Measurements from ENCODE around the gene TBL1XR1. TPM values are rescaled to one million over a fixed set of nuclear protein-coding genes. Genes with fewer than 3 reads are reported as not detected.
A peak's percentile ranks its signal among the peaks of the same experiment; 100 is the strongest.

Gene TBL1XR1
- 70.0 TPM for polyA plus RNA-seq (2013, experiment 1 of 2)
- polyA plus RNA-seq (2013, experiment 2 of 2): 67.0 TPM

DNA sequence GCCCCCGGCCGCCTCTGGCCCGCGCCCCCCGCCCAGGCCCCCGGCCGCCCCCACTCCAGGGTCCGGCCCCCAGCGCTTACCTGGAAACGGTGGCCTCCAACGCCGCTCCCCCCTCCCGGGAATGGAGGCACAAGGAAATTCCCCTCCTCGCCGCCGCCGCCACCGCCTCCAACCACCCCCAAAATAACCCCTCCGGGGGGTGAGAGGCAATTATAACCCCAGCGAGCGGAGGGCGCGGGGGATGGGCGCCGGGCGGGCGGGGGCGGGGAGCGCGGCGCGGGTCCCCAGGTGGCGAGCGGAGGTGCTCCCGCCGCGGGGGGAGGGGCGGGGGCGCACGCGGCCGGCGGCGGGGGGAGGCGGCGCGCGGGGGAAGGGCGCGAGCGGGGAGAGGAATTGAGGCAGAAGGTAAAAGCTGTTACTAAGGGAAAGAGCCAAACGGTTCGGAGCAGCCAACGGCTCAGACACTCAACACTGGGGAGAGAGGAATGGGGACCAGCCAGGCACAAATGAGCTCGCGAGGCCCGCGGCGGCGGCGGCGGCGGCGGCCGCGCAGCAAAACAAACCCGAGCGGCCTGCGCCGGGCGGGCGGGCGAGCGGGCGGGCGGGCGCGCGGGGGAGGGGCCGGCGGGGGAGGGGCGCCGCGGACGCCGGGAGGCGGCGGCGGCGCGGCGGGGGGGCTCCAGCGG is at the start of gene TBL1XR1:
Gene TBL1XR1 (minus strand): TSS at position 442 of the 686 bp plus-strand sequence. CDS start 132,505 bp downstream, outside the sequence.
- peak within 1 kb of the TSS; percentile 67 for H3K4me2 ChIP-seq (ENCODE audit: low read length)
- H3K4ac ChIP-seq (ENCODE audit: low read depth, low read length): peak within 1 kb of the TSS; percentile 100
- H3K4me1 ChIP-seq (ENCODE audit: control insufficient read depth, low read depth, low read length): peaks cover 11% of the 10 kb centered on the region

DNA sequence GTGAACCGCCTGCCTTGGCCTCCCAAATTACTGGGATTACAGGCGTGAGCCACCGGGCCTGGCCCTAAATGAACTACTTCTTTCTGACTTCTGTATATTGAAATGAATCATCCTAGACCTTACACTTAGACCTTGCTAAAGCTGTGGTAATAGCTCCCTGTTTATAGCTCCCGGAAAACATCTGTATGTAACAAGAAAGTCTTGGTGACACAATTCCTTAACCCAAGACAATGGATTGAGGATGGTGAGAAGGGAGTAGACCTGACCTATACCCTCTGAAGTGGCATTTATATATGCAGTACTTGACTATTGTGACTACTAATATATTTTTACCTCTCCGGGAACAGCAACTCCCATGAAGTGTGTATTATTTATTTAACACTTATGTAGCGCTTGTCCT is 48.0 kb upstream of the TBL1XR1 start:
- no peaks in the 10 kb centered on the region for H3K4me1 ChIP-seq (ENCODE audit: control insufficient read depth, low read depth, low read length)
- H2BK15ac ChIP-seq (replicated peaks; ENCODE audit: low read depth): no peak overlapping the region
- no CpG with 5 or more reads among the region's 6 CpGs for WGBS (ENCODE audit: extremely low coverage, insufficient coverage, low lambda C conversion rate)

More for the DNA sequence above, at the start of gene TBL1XR1:
- peak within 1 kb of the TSS; percentile 100 for H2BK15ac ChIP-seq (replicated peaks; ENCODE audit: low read depth)
- H4K8ac ChIP-seq (ENCODE audit: low read depth, low read length): peak within 1 kb of the TSS; percentile 91
- peak within 1 kb of the TSS; percentile 100 for H3K4me3 ChIP-seq (ENCODE audit: low read length)
- H3K36me3 ChIP-seq (ENCODE audit: control insufficient read depth, insufficient read depth, low read length): peaks cover 3% of the 10 kb centered on the region
- H2BK120ac ChIP-seq (ENCODE audit: low read depth, low read length): peak within 1 kb of the TSS; percentile 100
- peak within 1 kb of the TSS; percentile 99 for H3K18ac ChIP-seq (ENCODE audit: low read length)
- peaks cover 43% of the 10 kb centered on the region for H3K79me2 ChIP-seq (ENCODE audit: control insufficient read depth, insufficient read depth, low read length)
- peak; percentile 98 for DNase-seq
- peak within 1 kb of the TSS; percentile 90 for H2AK5ac ChIP-seq (ENCODE audit: low read length)
- peak within 1 kb of the TSS; percentile 100 for H2BK5ac ChIP-seq (ENCODE audit: low read length)
- WGBS (ENCODE audit: extremely low coverage, insufficient coverage, low lambda C conversion rate): no CpG with 5 or more reads among the region's 93 CpGs
- H3K27me3 ChIP-seq (ENCODE audit: insufficient read depth, low read length, poor library complexity): no peaks in the 10 kb centered on the region
- H3K9ac ChIP-seq (ENCODE audit: low read length): peak within 1 kb of the TSS; percentile 100
- H3K27ac ChIP-seq (ENCODE audit: low read depth, low read length): peak within 1 kb of the TSS; percentile 100
- peak within 1 kb of the TSS; percentile 89 for H3K23ac ChIP-seq (ENCODE audit: low read length)
- H4K5ac ChIP-seq (ENCODE audit: low read length): peak within 1 kb of the TSS; percentile 97
- peak within 1 kb of the TSS; percentile 100 for H3K56ac ChIP-seq (ENCODE audit: low read length)
- H3K79me1 ChIP-seq (ENCODE audit: low read length): no peaks in the 10 kb centered on the region

DNA sequence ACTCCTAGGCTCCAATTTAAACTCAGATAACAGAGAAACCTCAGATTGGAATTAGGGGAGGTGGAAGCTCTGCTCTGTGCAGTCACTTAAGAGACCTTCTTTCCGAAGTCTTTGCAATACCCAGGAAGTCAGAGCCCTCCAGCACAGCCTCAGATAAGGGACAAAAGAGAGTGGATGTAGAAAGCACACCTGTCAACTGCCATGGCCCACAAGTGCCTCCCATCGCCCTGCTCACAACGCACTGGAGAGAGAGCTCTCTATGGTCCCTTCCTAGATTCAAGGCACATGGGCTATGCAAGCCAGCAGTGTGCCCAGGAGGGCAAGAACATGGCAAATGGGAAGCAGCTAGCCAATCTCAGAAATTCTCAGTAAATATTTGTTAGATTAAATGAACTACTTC is 47.3 kb upstream of the TBL1XR1 start:
- H3K4ac ChIP-seq (ENCODE audit: low read depth, low read length): no peak overlapping the region
- H4K8ac ChIP-seq (ENCODE audit: low read depth, low read length): no peak overlapping the region
- no peak overlapping the region for H3K9ac ChIP-seq (ENCODE audit: low read length)
- no peak overlapping the region for H3K4me2 ChIP-seq (ENCODE audit: low read length)
- no peaks in the 10 kb centered on the region for H3K79me1 ChIP-seq (ENCODE audit: low read length)
- no peak overlapping the region for H3K4me3 ChIP-seq (ENCODE audit: low read length)
- H3K23ac ChIP-seq (ENCODE audit: low read length): no peak overlapping the region
- H3K27me3 ChIP-seq (ENCODE audit: insufficient read depth, low read length, poor library complexity): no peaks in the 10 kb centered on the region
- no peak overlapping the region for H2AK5ac ChIP-seq (ENCODE audit: low read length)
- DNase-seq: no peak
- H3K4me1 ChIP-seq (ENCODE audit: control insufficient read depth, low read depth, low read length): no peaks in the 10 kb centered on the region
- no peak overlapping the region for H2BK120ac ChIP-seq (ENCODE audit: low read depth, low read length)
- whole genome bisulfite sequencing (ENCODE audit: extremely low coverage, insufficient coverage, low lambda C conversion rate): no CpG with 5 or more reads among the region's 3 CpGs
- H3K27ac ChIP-seq (ENCODE audit: low read depth, low read length): no peak overlapping the region
- no peak overlapping the region for H2BK15ac ChIP-seq (replicated peaks; ENCODE audit: low read depth)
- H3K79me2 ChIP-seq (ENCODE audit: control insufficient read depth, insufficient read depth, low read length): no peaks in the 10 kb centered on the region
- H3K18ac ChIP-seq (ENCODE audit: low read length): no peak overlapping the region
- H2BK5ac ChIP-seq (ENCODE audit: low read length): no peak overlapping the region
- no peak overlapping the region for H3K56ac ChIP-seq (ENCODE audit: low read length)
- no peak overlapping the region for H4K5ac ChIP-seq (ENCODE audit: low read length)
- no peaks in the 10 kb centered on the region for H3K36me3 ChIP-seq (ENCODE audit: control insufficient read depth, insufficient read depth, low read length)

More for the DNA sequence above, 48.0 kb upstream of the TBL1XR1 start:
- no peak overlapping the region for H3K27ac ChIP-seq (ENCODE audit: low read depth, low read length)
- H3K4me2 ChIP-seq (ENCODE audit: low read length): no peak overlapping the region
- no peak overlapping the region for H4K5ac ChIP-seq (ENCODE audit: low read length)
- no peak overlapping the region for H2AK5ac ChIP-seq (ENCODE audit: low read length)
- DNase-seq: no peak
- no peak overlapping the region for H2BK5ac ChIP-seq (ENCODE audit: low read length)
- H4K8ac ChIP-seq (ENCODE audit: low read depth, low read length): no peak overlapping the region
- no peaks in the 10 kb centered on the region for H3K79me1 ChIP-seq (ENCODE audit: low read length)
- H3K27me3 ChIP-seq (ENCODE audit: insufficient read depth, low read length, poor library complexity): no peaks in the 10 kb centered on the region
- no peak overlapping the region for H3K23ac ChIP-seq (ENCODE audit: low read length)
- no peaks in the 10 kb centered on the region for H3K36me3 ChIP-seq (ENCODE audit: control insufficient read depth, insufficient read depth, low read length)
- H3K18ac ChIP-seq (ENCODE audit: low read length): no peak overlapping the region
- H3K9ac ChIP-seq (ENCODE audit: low read length): no peak overlapping the region
- no peaks in the 10 kb centered on the region for H3K79me2 ChIP-seq (ENCODE audit: control insufficient read depth, insufficient read depth, low read length)
- H2BK120ac ChIP-seq (ENCODE audit: low read depth, low read length): no peak overlapping the region
- H3K4ac ChIP-seq (ENCODE audit: low read depth, low read length): peak overlapping the region; percentile 10
- no peak overlapping the region for H3K56ac ChIP-seq (ENCODE audit: low read length)
- H3K4me3 ChIP-seq (ENCODE audit: low read length): no peak overlapping the region

DNA sequence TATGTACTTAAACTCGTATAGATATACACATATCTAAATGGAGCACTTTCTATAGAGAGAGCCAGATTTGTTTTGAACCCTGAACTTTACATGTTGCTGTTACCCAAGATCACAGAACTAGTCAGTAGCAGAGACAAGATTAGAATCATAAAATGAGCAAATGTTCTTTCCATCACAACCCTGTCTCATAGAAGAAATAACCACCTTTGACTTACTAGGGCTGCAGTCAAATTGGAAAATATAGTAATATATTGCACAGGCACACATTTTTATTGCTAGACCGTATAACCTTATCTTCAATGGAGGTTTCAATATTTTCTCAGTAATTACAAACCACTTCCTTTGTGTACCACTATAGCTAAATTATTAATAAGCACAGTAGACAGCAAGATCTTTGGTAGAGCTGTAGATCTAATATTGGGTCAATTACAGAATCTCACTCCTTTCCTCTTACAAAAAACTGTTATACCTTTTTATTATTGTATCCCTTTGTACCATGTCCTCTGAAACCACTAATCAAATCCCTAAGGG is 41.5 kb upstream of the TBL1XR1 start:
- H2AK5ac ChIP-seq (ENCODE audit: low read length): no peak overlapping the region
- no peak overlapping the region for H3K4ac ChIP-seq (ENCODE audit: low read depth, low read length)
- no CpG with 5 or more reads among the region's 2 CpGs for WGBS (ENCODE audit: extremely low coverage, insufficient coverage, low lambda C conversion rate)

DNA sequence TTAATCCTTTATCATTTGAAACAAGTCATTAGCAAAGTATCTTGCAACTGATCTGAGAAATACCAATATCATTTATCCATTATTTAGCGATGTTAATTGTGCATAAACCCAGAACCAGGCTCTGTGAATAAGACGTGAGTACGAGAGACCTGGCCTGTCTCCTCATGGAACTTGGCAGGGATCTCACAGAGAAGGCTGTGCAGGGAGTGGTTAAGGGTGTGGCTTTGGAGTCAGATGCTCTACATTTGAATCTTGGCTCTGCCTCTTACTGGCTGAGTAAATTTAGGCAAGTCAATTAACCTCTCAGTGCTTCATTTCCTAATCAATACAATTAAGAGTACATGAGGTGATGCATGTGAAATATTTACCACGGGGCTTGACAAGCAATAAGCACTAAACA is 39.9 kb upstream of the TBL1XR1 start:
- Histone ChIP-seq H3K79me2 (ENCODE audit: control insufficient read depth, insufficient read depth, low read length) (no peaks in the 10 kb centered on the region), H3K23ac (ENCODE audit: low read length) (no peak overlapping the region), H2AK5ac (ENCODE audit: low read length) (no peak overlapping the region), H4K8ac (ENCODE audit: low read depth, low read length) (no peak overlapping the region), H3K4me1 (ENCODE audit: control insufficient read depth, low read depth, low read length) (no peaks in the 10 kb centered on the region), H3K79me1 (ENCODE audit: low read length) (no peaks in the 10 kb centered on the region), H2BK15ac (replicated peaks; ENCODE audit: low read depth) (no peak overlapping the region), H3K4me3 (ENCODE audit: low read length) (no peak overlapping the region), H3K4me2 (ENCODE audit: low read length) (no peak overlapping the region), H3K4ac (ENCODE audit: low read depth, low read length) (no peak overlapping the region), H2BK5ac (ENCODE audit: low read length) (no peak overlapping the region), H3K27me3 (ENCODE audit: insufficient read depth, low read length, poor library complexity) (no peaks in the 10 kb centered on the region), H3K9ac (ENCODE audit: low read length) (no peak overlapping the region), H4K5ac (ENCODE audit: low read length) (no peak overlapping the region), H2BK120ac (ENCODE audit: low read depth, low read length) (no peak overlapping the region), H3K56ac (ENCODE audit: low read length) (no peak overlapping the region), H3K36me3 (ENCODE audit: control insufficient read depth, insufficient read depth, low read length) (no peaks in the 10 kb centered on the region), H3K27ac (ENCODE audit: low read depth, low read length) (no peak overlapping the region), H3K18ac (ENCODE audit: low read length) (no peak overlapping the region)
- DNase-seq: no peak
- no CpG with 5 or more reads among the region's 4 CpGs for WGBS (ENCODE audit: extremely low coverage, insufficient coverage, low lambda C conversion rate)

More for the DNA sequence above, 41.5 kb upstream of the TBL1XR1 start:
- Histone ChIP-seq H4K8ac (ENCODE audit: low read depth, low read length) (no peak overlapping the region), H3K18ac (ENCODE audit: low read length) (no peak overlapping the region), H3K9ac (ENCODE audit: low read length) (no peak overlapping the region), H3K27me3 (ENCODE audit: insufficient read depth, low read length, poor library complexity) (no peaks in the 10 kb centered on the region), H3K4me3 (ENCODE audit: low read length) (no peak overlapping the region), H2BK5ac (ENCODE audit: low read length) (no peak overlapping the region), H2BK120ac (ENCODE audit: low read depth, low read length) (no peak overlapping the region), H3K79me2 (ENCODE audit: control insufficient read depth, insufficient read depth, low read length) (no peaks in the 10 kb centered on the region), H3K4me1 (ENCODE audit: control insufficient read depth, low read depth, low read length) (no peaks in the 10 kb centered on the region), H3K4me2 (ENCODE audit: low read length) (no peak overlapping the region), H3K36me3 (ENCODE audit: control insufficient read depth, insufficient read depth, low read length) (no peaks in the 10 kb centered on the region), H2BK15ac (replicated peaks; ENCODE audit: low read depth) (no peak overlapping the region), H4K5ac (ENCODE audit: low read length) (no peak overlapping the region), H3K27ac (ENCODE audit: low read depth, low read length) (no peak overlapping the region), H3K79me1 (ENCODE audit: low read length) (no peaks in the 10 kb centered on the region), H3K56ac (ENCODE audit: low read length) (no peak overlapping the region), H3K23ac (ENCODE audit: low read length) (no peak overlapping the region)
- no peak for DNase-seq

Data from mesendoderm (in vitro differentiated cells).